Ascending aorta (tissue), 2 donors: ENCODE results near the gene LHFPL3. TPM values are rescaled to one million over a fixed set of nuclear protein-coding genes. Genes with fewer than 3 reads are reported as not detected.

Experiments
- DNase-seq, 2 donors: peaks; one replicate each; pipeline ENCODE4 v3.0.0-alpha.2; 2019; ENCODE audit warnings: low spot score in 2 of 2
- H3K27ac ChIP-seq, 2 donors: fragments of 200-600 bp; sonication (generic); one replicate each; pipeline ENCODE4 v1.5.1; 2016 to 2017; ENCODE audit warnings: mild to moderate bottlenecking in 1 of 2
- H3K27me3 ChIP-seq: fragments of 200-600 bp; sonication (generic); one replicate; pipeline ENCODE4 v1.5.1; 2017
- H3K36me3 ChIP-seq, 2 donors: fragments of 200-600 bp; sonication (generic); one replicate each; pipeline ENCODE4 v1.5.1; 2016
- H3K4me1 ChIP-seq, 2 donors: fragments of 200-600 bp; sonication (generic); one replicate each; pipeline ENCODE4 v1.5.1; 2016 to 2017; ENCODE audit warnings: mild to moderate bottlenecking in 1 of 2
- H3K4me3 ChIP-seq, 2 donors: fragments of 200-600 bp; sonication (generic); one replicate each; pipeline ENCODE4 v1.5.1; 2016 to 2017; ENCODE audit warnings: mild to moderate bottlenecking in 1 of 2
- H3K9me3 ChIP-seq, 2 donors: fragments of 200-600 bp; sonication (generic); one replicate each; pipeline ENCODE4 v1.5.1; 2016
- CTCF ChIP-seq, 3 experiments: fragments of 200-600 bp in 2 of 3; fragments of 450-650 bp in 1 of 3; sonication (generic) in 2 of 3; IDR thresholded peaks; one replicate each; pipeline ENCODE4 v1.5.1; 2016 to 2019; ENCODE audit warnings: antibody characterized with exemption in 3 of 3, mild to moderate bottlenecking in 1 of 3, moderate library complexity in 1 of 3
- intact Hi-C: fragments of 100-400 bp; cut with DNase I; formaldehyde crosslinking; loops from one replicate; pipeline ENCODE4 v1.15.1; 2023
- total RNA-seq: library from RNA; depleted of rRNA; stranded (reverse); fragments of >200 nt; gene quantifications from one replicate; pipeline ENCODE4 v1.1.0, GENCODE V29; 2016

LHFPL3 gene
- total RNA-seq, 1 donor from 2014 or later = not detected

GRCh38 chr7:104848138-104848990 is 520.0 kb downstream of the LHFPL3 start:
- Histone ChIP-seq H3K36me3 (no peaks in the 10 kb centered on the region), H3K9me3 (no peaks in the 10 kb centered on the region), H3K27me3 (no peaks in the 10 kb centered on the region), H3K4me3 (no peak overlapping the region), H3K27ac (no peak overlapping the region), H3K4me1 (no peaks in the 10 kb centered on the region)
- peak; percentile 54 to 87 (median 77) for TF ChIP-seq CTCF (IDR thresholded peaks at IDR 0.05)
- DNase-seq = no peak
- intact Hi-C loops = loop anchor here (5.0 kb wide), 1 partner anchor 616 kb away; no protein-coding TSS in a partner anchor

GRCh38 chr7:104850374-104850773 is 522.0 kb downstream of the LHFPL3 start:
- no peaks in the 10 kb centered on the region for H3K9me3 ChIP-seq
- H3K27me3 ChIP-seq = no peaks in the 10 kb centered on the region
- intact Hi-C loops = no loop called here
- no peak for DNase-seq
- H3K36me3 ChIP-seq = no peaks in the 10 kb centered on the region
- no peak for TF ChIP-seq CTCF (IDR thresholded peaks at IDR 0.05)
- no peaks in the 10 kb centered on the region for H3K4me1 ChIP-seq
- H3K27ac ChIP-seq = no peak overlapping the region
- H3K4me3 ChIP-seq = no peak overlapping the region

- H3K27ac ChIP-seq = no peak overlapping the region
- no peak for DNase-seq
- no peaks in the 10 kb centered on the region for H3K4me1 ChIP-seq
- intact Hi-C loops = no loop called here
- H3K4me3 ChIP-seq = no peak overlapping the region
- H3K36me3 ChIP-seq = no peaks in the 10 kb centered on the region
- no peaks in the 10 kb centered on the region for H3K27me3 ChIP-seq
- no peaks in the 10 kb centered on the region for H3K9me3 ChIP-seq
- TF ChIP-seq CTCF (IDR thresholded peaks at IDR 0.05) = no peak
Observed at GRCh38 chr7:104851268-104851667, 522.9 kb downstream of the LHFPL3 start.

GRCh38 chr7:104852386-104852785 is 524.0 kb downstream of the LHFPL3 start:
- Histone ChIP-seq H3K36me3 (no peaks in the 10 kb centered on the region), H3K4me1 (no peaks in the 10 kb centered on the region), H3K27ac (no peak overlapping the region), H3K27me3 (no peaks in the 10 kb centered on the region), H3K4me3 (no peak overlapping the region), H3K9me3 (no peaks in the 10 kb centered on the region)
- DNase-seq = no peak
- intact Hi-C loops = no loop called here
- no peak for TF ChIP-seq CTCF (IDR thresholded peaks at IDR 0.05)

- intact Hi-C loops = no loop called here
- Histone ChIP-seq H3K27ac (no peak overlapping the region), H3K4me3 (no peak overlapping the region), H3K36me3 (no peaks in the 10 kb centered on the region), H3K4me1 (no peaks in the 10 kb centered on the region), H3K27me3 (no peaks in the 10 kb centered on the region), H3K9me3 (no peaks in the 10 kb centered on the region)
- TF ChIP-seq CTCF (IDR thresholded peaks at IDR 0.05) = no peak
- DNase-seq = no peak
Observed at GRCh38 chr7:104855861-104856260, 527.5 kb downstream of the LHFPL3 start.
